Fibroblast of peridontal ligament (primary cell): ENCODE measurements around the gene HNRNPM.
"Not testable (repeated sequence)": the region's sequence is repeated elsewhere in the genome, so short reads cannot be mapped to it uniquely, and the experiment has no call there.

Source experiments
- DNase-seq: peaks from one replicate; pipeline ENCODE4 v3.0.0-alpha.2; 2010; ENCODE audit errors: extremely low read depth

The HNRNPM gene

GRCh38 chr19:8444677-8445487 is at the start of gene HNRNPM:
HNRNPM (plus strand) TSS chr19:8444975; CDS start chr19:8444999, 24 bp downstream.
- DNase-seq, result peak; percentile 95

GRCh38 chr19:8395621-8396082 is 49.1 kb upstream of the HNRNPM start:
- DNase-seq, result no peak

- no peak for DNase-seq
Observed at GRCh38 chr19:8396185-8396562, 48.6 kb upstream of the HNRNPM start.

GRCh38 chr19:8396563-8397203 is 48.1 kb upstream of the HNRNPM start:
- DNase-seq, result peak; percentile 49

GRCh38 chr19:8397271-8397670 is 47.5 kb upstream of the HNRNPM start:
- no peak for DNase-seq

GRCh38 chr19:8397746-8398310 is 46.9 kb upstream of the HNRNPM start:
- DNase-seq, result no peak

- DNase-seq, result no peak
Observed at GRCh38 chr19:8398311-8398771, 46.4 kb upstream of the HNRNPM start.

GRCh38 chr19:8399681-8400188 is 45.0 kb upstream of the HNRNPM start:
- DNase-seq, result no peak

- DNase-seq, result no peak
Observed at GRCh38 chr19:8401981-8402411, 42.8 kb upstream of the HNRNPM start.

- DNase-seq, result no peak
Observed at GRCh38 chr19:8403098-8403819, 41.5 kb upstream of the HNRNPM start.

GRCh38 chr19:8403820-8404109 is 41.0 kb upstream of the HNRNPM start:
- DNase-seq, result no peak

- no peak for DNase-seq
Observed at GRCh38 chr19:8404391-8405151, 40.2 kb upstream of the HNRNPM start.

- DNase-seq, result not testable (repeated sequence)
Observed at GRCh38 chr19:8410718-8411117, 34.1 kb upstream of the HNRNPM start.

- peak; percentile 94 for DNase-seq
Observed at GRCh38 chr19:8412783-8413628, 31.8 kb upstream of the HNRNPM start, which contains the start of gene MARCHF2. MARCHF2 (plus strand) TSS chr19:8413305; CDS start chr19:8421841, 8,536 bp downstream.

GRCh38 chr19:8413629-8413995 is 31.2 kb upstream of the HNRNPM start:
- DNase-seq, result no peak

GRCh38 chr19:8416796-8417195 is 28.0 kb upstream of the HNRNPM start:
- no peak for DNase-seq

GRCh38 chr19:8421484-8422461 is 23.0 kb upstream of the HNRNPM start:
- DNase-seq, result no peak

GRCh38 chr19:8423817-8424223 is 21.0 kb upstream of the HNRNPM start:
- peak; percentile 99 for DNase-seq

GRCh38 chr19:8425331-8425730 is 19.4 kb upstream of the HNRNPM start:
- DNase-seq, result not testable (repeated sequence)
